Central memory CD8-positive, alpha-beta T cell (primary cell): Measurements from ENCODE around the gene FADS1.

Experiments used
- ATAC-seq: fragments of 150-1000 bp; cut with Tn5 transposase; replicated peaks from 2 replicates; pipeline ENCODE4 v1.10.0; 2022; ENCODE audit warnings: mild to moderate bottlenecking, moderate FRiP score, moderate number of reproducible peaks; ENCODE audit not compliant: poor library complexity, severe bottlenecking; ENCODE audit errors: extremely low read depth
- DNase-seq, 2 donors: peaks; one replicate each; pipeline ENCODE4 v3.0.0; 2021; ENCODE audit warnings: low spot score in 2 of 2
- H3K27ac Mint-ChIP-seq: one replicate; pipeline ENCODE4 v1.8.0; 2022; ENCODE audit warnings: low read depth, mild to moderate bottlenecking, moderate library complexity, mixed read lengths
- H3K27me3 Mint-ChIP-seq: one replicate; pipeline ENCODE4 v1.8.0; 2022; ENCODE audit warnings: mixed read lengths
- H3K36me3 Mint-ChIP-seq: one replicate; pipeline ENCODE4 v1.8.0; 2022; ENCODE audit warnings: mild to moderate bottlenecking, moderate library complexity, mixed read lengths; ENCODE audit not compliant: insufficient read depth
- H3K4me1 Mint-ChIP-seq: one replicate; pipeline ENCODE4 v1.8.0; 2022; ENCODE audit warnings: mixed read lengths
- H3K4me3 Mint-ChIP-seq: one replicate; pipeline ENCODE4 v1.8.0; 2022; ENCODE audit warnings: mild to moderate bottlenecking, moderate library complexity, mixed read lengths
- H3K9me3 Mint-ChIP-seq: one replicate; pipeline ENCODE4 v1.8.0; 2022; ENCODE audit warnings: mixed read lengths

Gene FADS1

GRCh38 chr11:61793083-61793828 lies 23.5 kb downstream of the FADS1 start:
- no peaks in the 10 kb centered on the region for H3K27me3 Mint-ChIP-seq
- H3K4me3 Mint-ChIP-seq: peak overlapping the region; percentile 89
- H3K27ac Mint-ChIP-seq: peak overlapping the region; percentile 96
- H3K9me3 Mint-ChIP-seq: no peaks in the 10 kb centered on the region
- peaks cover 35% of the 10 kb centered on the region for H3K4me1 Mint-ChIP-seq
- ATAC-seq: peak; percentile 12
- peaks cover 12% of the 10 kb centered on the region for H3K36me3 Mint-ChIP-seq
- no peak for DNase-seq

- H3K27ac Mint-ChIP-seq: peak within 1 kb of the TSS; percentile 96
- DNase-seq (peak; percentile 78), ATAC-seq (peak; percentile 91)
- no peaks in the 10 kb centered on the region for H3K27me3 Mint-ChIP-seq
- H3K9me3 Mint-ChIP-seq: no peaks in the 10 kb centered on the region
- peak within 1 kb of the TSS; percentile 89 for H3K4me3 Mint-ChIP-seq
- H3K36me3 Mint-ChIP-seq: peaks cover 17% of the 10 kb centered on the region
- peaks cover 38% of the 10 kb centered on the region for H3K4me1 Mint-ChIP-seq
These were observed 24.3 kb downstream of the FADS1 start, which contains the start of the genes FEN1 and TMEM258 for GRCh38 chr11:61792310-61793082. FEN1 (plus strand) TSS chr11:61792911; CDS start chr11:61795362, 2,451 bp downstream. TMEM258 (minus strand) TSS chr11:61792599; CDS start chr11:61792558, 41 bp downstream.

GRCh38 chr11:61791737-61792309 lies 25.0 kb downstream of the FADS1 start:
- Mint-ChIP-seq H3K4me3 (peak overlapping the region; percentile 89), H3K27me3 (no peaks in the 10 kb centered on the region), H3K27ac (peak overlapping the region; percentile 96), H3K36me3 (peaks cover 19% of the 10 kb centered on the region), H3K9me3 (no peaks in the 10 kb centered on the region), H3K4me1 (peaks cover 32% of the 10 kb centered on the region)
- DNase-seq (no peak), ATAC-seq (peak; percentile 26)

GRCh38 chr11:61787928-61788491 lies 28.8 kb downstream of the FADS1 start:
- peaks cover 32% of the 10 kb centered on the region for H3K4me1 Mint-ChIP-seq
- peaks cover 16% of the 10 kb centered on the region for H3K36me3 Mint-ChIP-seq
- H3K27ac Mint-ChIP-seq: no peak overlapping the region
- no peak overlapping the region for H3K4me3 Mint-ChIP-seq
- ATAC-seq: no peak
- no peaks in the 10 kb centered on the region for H3K27me3 Mint-ChIP-seq
- H3K9me3 Mint-ChIP-seq: no peaks in the 10 kb centered on the region
- DNase-seq: no peak

- H3K36me3 Mint-ChIP-seq: peaks cover 11% of the 10 kb centered on the region
- ATAC-seq: no peak
- no peaks in the 10 kb centered on the region for H3K9me3 Mint-ChIP-seq
- no peak for DNase-seq
- H3K4me1 Mint-ChIP-seq: peaks cover 20% of the 10 kb centered on the region
- no peak overlapping the region for H3K4me3 Mint-ChIP-seq
- H3K27ac Mint-ChIP-seq: no peak overlapping the region
- no peaks in the 10 kb centered on the region for H3K27me3 Mint-ChIP-seq
These were observed 30.9 kb downstream of the FADS1 start for GRCh38 chr11:61785837-61786402.

GRCh38 chr11:61784506-61784805 lies 32.3 kb downstream of the FADS1 start:
- Mint-ChIP-seq H3K27ac (peak overlapping the region; percentile 87), H3K27me3 (no peaks in the 10 kb centered on the region), H3K9me3 (no peaks in the 10 kb centered on the region), H3K4me1 (peaks cover 10% of the 10 kb centered on the region), H3K36me3 (peaks cover 11% of the 10 kb centered on the region), H3K4me3 (no peak overlapping the region)
- DNase-seq (no peak), ATAC-seq (no peak)

GRCh38 chr11:61783717-61784505 lies 32.9 kb downstream of the FADS1 start:
- H3K27me3 Mint-ChIP-seq: no peaks in the 10 kb centered on the region
- H3K9me3 Mint-ChIP-seq: no peaks in the 10 kb centered on the region
- H3K4me3 Mint-ChIP-seq: no peak overlapping the region
- no peak for DNase-seq
- no peak for ATAC-seq
- peaks cover 7% of the 10 kb centered on the region for H3K4me1 Mint-ChIP-seq
- peak overlapping the region; percentile 87 for H3K27ac Mint-ChIP-seq
- H3K36me3 Mint-ChIP-seq: peaks cover 10% of the 10 kb centered on the region

GRCh38 chr11:61782841-61783240 lies 34.0 kb downstream of the FADS1 start:
- Mint-ChIP-seq H3K9me3 (no peaks in the 10 kb centered on the region), H3K27me3 (no peaks in the 10 kb centered on the region), H3K36me3 (peaks cover 7% of the 10 kb centered on the region), H3K4me3 (no peak overlapping the region), H3K27ac (peak overlapping the region; percentile 42), H3K4me1 (peaks cover 3% of the 10 kb centered on the region)
- DNase-seq (no peak), ATAC-seq (no peak)

- no peak for DNase-seq
- peaks cover 4% of the 10 kb centered on the region for H3K4me1 Mint-ChIP-seq
- H3K4me3 Mint-ChIP-seq: no peak overlapping the region
- H3K27ac Mint-ChIP-seq: no peak overlapping the region
- H3K27me3 Mint-ChIP-seq: no peaks in the 10 kb centered on the region
- no peak for ATAC-seq
- peaks cover 2% of the 10 kb centered on the region for H3K36me3 Mint-ChIP-seq
- H3K9me3 Mint-ChIP-seq: no peaks in the 10 kb centered on the region
These were observed 34.5 kb downstream of the FADS1 start for GRCh38 chr11:61782299-61782698.

GRCh38 chr11:61781585-61781984 lies 35.2 kb downstream of the FADS1 start:
- Mint-ChIP-seq H3K9me3 (no peaks in the 10 kb centered on the region), H3K27me3 (no peaks in the 10 kb centered on the region), H3K4me1 (peaks cover 6% of the 10 kb centered on the region), H3K4me3 (no peak overlapping the region), H3K27ac (no peak overlapping the region), H3K36me3 (peaks cover 2% of the 10 kb centered on the region)
- ATAC-seq (no peak), DNase-seq (no peak)

- Mint-ChIP-seq H3K4me3 (no peak overlapping the region), H3K9me3 (no peaks in the 10 kb centered on the region), H3K36me3 (peaks cover 3% of the 10 kb centered on the region), H3K27me3 (no peaks in the 10 kb centered on the region), H3K27ac (no peak overlapping the region), H3K4me1 (peaks cover 14% of the 10 kb centered on the region)
- DNase-seq: no peak
- no peak for ATAC-seq
These were observed 36.1 kb downstream of the FADS1 start for GRCh38 chr11:61780581-61781162.
